Stimulated activated CD8-positive, alpha-beta memory T cell treated with anti-CD3 and anti-CD28 coated beads, Interleukin-4, amount 100 ng/mL, for 24 hours (primary cell): ENCODE measurements around the gene PPP1R36.
A peak's percentile ranks its signal among the peaks of the same experiment; 100 is the strongest.
"Not testable (repeated sequence)": the region's sequence is repeated elsewhere in the genome, so short reads cannot be mapped to it uniquely, and the experiment has no call there.

Experiments
- DNase-seq: peaks from one replicate; pipeline ENCODE4 v3.0.0-alpha.2; 2020; ENCODE audit warnings: low read depth

Gene PPP1R36

GRCh38 chr14:64612971-64613666 lies 63.4 kb downstream of the PPP1R36 start:
- no peak for DNase-seq

GRCh38 chr14:64614166-64614565 lies 64.4 kb downstream of the PPP1R36 start:
- DNase-seq = no peak

- no peak for DNase-seq
These were observed 65.1 kb downstream of the PPP1R36 start for GRCh38 chr14:64614805-64615391.

GRCh38 chr14:64617872-64618408 lies 68.2 kb downstream of the PPP1R36 start:
- DNase-seq = not testable (repeated sequence)

- no peak for DNase-seq
These were observed 71.1 kb downstream of the PPP1R36 start for GRCh38 chr14:64620910-64621309.

- no peak for DNase-seq
These were observed 73.9 kb downstream of the PPP1R36 start for GRCh38 chr14:64623554-64624165.

- DNase-seq = no peak
These were observed 75.8 kb downstream of the PPP1R36 start for GRCh38 chr14:64625386-64626232.

GRCh38 chr14:64628940-64629408 lies 79.2 kb downstream of the PPP1R36 start:
- no peak for DNase-seq

- no peak for DNase-seq
These were observed 81.0 kb downstream of the PPP1R36 start for GRCh38 chr14:64630778-64631177.

GRCh38 chr14:64631222-64631621 lies 81.5 kb downstream of the PPP1R36 start:
- not testable (repeated sequence) for DNase-seq

- no peak for DNase-seq
These were observed 82.3 kb downstream of the PPP1R36 start for GRCh38 chr14:64632056-64632455.

- no peak for DNase-seq
These were observed 84.8 kb downstream of the PPP1R36 start for GRCh38 chr14:64634558-64634957.

GRCh38 chr14:64636208-64636979 lies 86.6 kb downstream of the PPP1R36 start:
- peak; percentile 55 for DNase-seq

GRCh38 chr14:64636980-64637429 lies 87.2 kb downstream of the PPP1R36 start:
- DNase-seq = no peak

GRCh38 chr14:64637735-64638473 lies 88.1 kb downstream of the PPP1R36 start:
- DNase-seq = no peak

GRCh38 chr14:64638625-64639024 lies 88.9 kb downstream of the PPP1R36 start:
- no peak for DNase-seq
